Measurements from ENCODE around the gene RANGRF. TPM values are rescaled to one million over a fixed set of nuclear protein-coding genes. Genes with fewer than 3 reads are reported as not detected.
A peak's percentile ranks its signal among the peaks of the same experiment; 100 is the strongest.

The RANGRF gene
- polyA plus RNA-seq, 1 experiment = 26.4 TPM

- H3K27ac ChIP-seq (ENCODE audit: low read depth, low read length) = no peak overlapping the region
- H3K9me3 ChIP-seq (ENCODE audit: control insufficient read depth, insufficient read depth, low read length) = no peaks in the 10 kb centered on the region; the same call in 1 of the 2 replicates
- CTCF ChIA-PET = interaction anchor here (0.9 to 2.4 kb wide), 11 partner anchors 8 to 240 kb away, joined by 3 to 15 read pairs (median 5); no protein-coding TSS in a partner anchor
- DNase-seq (ENCODE audit: low read depth, low spot score) = no peak
- no peak for TF ChIP-seq CTCF (IDR thresholded peaks at IDR 0.05; ENCODE audit: low read depth, low read length)
- no peak overlapping the region for H3K4me3 ChIP-seq (ENCODE audit: low read depth, low read length)
- POLR2A ChIA-PET = no interaction called here
- H3K27me3 ChIP-seq (ENCODE audit: control insufficient read depth, insufficient read depth, low read length) = no peaks in the 10 kb centered on the region
Measured at GRCh38 chr17:8300226-8300625, 11.8 kb downstream of the RANGRF start.

DNA sequence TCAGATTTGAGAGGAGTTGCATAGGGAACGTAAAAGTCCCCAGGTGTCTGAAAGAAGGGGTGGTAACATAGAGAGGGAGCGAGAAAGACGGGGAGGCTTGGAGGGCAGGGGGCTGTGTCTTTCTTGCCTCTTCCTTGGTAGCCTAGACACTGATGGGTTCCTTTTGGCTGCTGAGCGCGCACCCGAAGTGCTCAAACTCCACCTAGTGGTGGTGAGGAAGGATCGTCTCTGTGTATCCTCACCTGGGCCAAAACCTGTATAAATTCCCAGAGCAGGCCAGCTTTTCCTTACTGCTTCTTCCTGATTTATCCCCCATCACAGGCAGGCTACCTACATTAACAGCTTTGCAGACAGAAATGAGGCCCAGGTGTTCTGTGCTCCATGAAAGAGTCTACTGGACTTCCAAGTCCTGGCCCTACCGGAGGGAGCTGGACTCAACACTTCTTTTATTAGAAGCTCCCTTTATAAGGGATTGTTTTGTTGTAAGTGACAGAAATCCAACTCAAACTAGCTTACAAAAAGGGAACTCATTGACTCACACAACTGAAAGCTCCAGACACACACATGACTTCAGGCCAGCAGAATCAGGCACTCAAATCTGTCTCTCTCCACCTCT lies 12.3 kb downstream of the RANGRF start:
- peak; percentile 90 for TF ChIP-seq CTCF (IDR thresholded peaks at IDR 0.05; ENCODE audit: low read depth, low read length)
- ChIA-PET CTCF (interaction anchor here (0.7 to 2.4 kb wide), 20 partner anchors 8 to 240 kb away, joined by 3 to 15 read pairs (median 4); partner anchors contain the start of genes AURKB and PFAS), POLR2A (no interaction called here)
- no peak for DNase-seq (ENCODE audit: low read depth, low spot score)
- H3K4me3 ChIP-seq (ENCODE audit: low read depth, low read length) = no peak overlapping the region
- no peaks in the 10 kb centered on the region for H3K27me3 ChIP-seq (ENCODE audit: control insufficient read depth, insufficient read depth, low read length)
- no peaks in the 10 kb centered on the region; the same call in 1 of the 2 replicates for H3K9me3 ChIP-seq (ENCODE audit: control insufficient read depth, insufficient read depth, low read length)
- no peak overlapping the region for H3K27ac ChIP-seq (ENCODE audit: low read depth, low read length)

- no peak overlapping the region for H3K27ac ChIP-seq (ENCODE audit: low read depth, low read length)
- no peak for DNase-seq (ENCODE audit: low read depth, low spot score)
- no peak for TF ChIP-seq CTCF (IDR thresholded peaks at IDR 0.05; ENCODE audit: low read depth, low read length)
- H3K27me3 ChIP-seq (ENCODE audit: control insufficient read depth, insufficient read depth, low read length) = peaks cover 52% of the 10 kb centered on the region
- ChIA-PET POLR2A (no interaction called here), CTCF (no interaction called here)
- H3K9me3 ChIP-seq (ENCODE audit: control insufficient read depth, insufficient read depth, low read length) = no peaks in the 10 kb centered on the region
- H3K4me3 ChIP-seq (ENCODE audit: low read depth, low read length) = no peak overlapping the region
Measured at GRCh38 chr17:8310601-8311123, 22.2 kb downstream of the RANGRF start.

GRCh38 chr17:8311131-8311790 lies 22.8 kb downstream of the RANGRF start:
- no peak for TF ChIP-seq CTCF (IDR thresholded peaks at IDR 0.05; ENCODE audit: low read depth, low read length)
- CTCF ChIA-PET = no interaction called here
- no peak overlapping the region for H3K27ac ChIP-seq (ENCODE audit: low read depth, low read length)
- peaks cover 57% of the 10 kb centered on the region for H3K27me3 ChIP-seq (ENCODE audit: control insufficient read depth, insufficient read depth, low read length)
- no peak for DNase-seq (ENCODE audit: low read depth, low spot score)
- POLR2A ChIA-PET = no interaction called here
- H3K9me3 ChIP-seq (ENCODE audit: control insufficient read depth, insufficient read depth, low read length) = no peaks in the 10 kb centered on the region
- no peak overlapping the region for H3K4me3 ChIP-seq (ENCODE audit: low read depth, low read length)

GRCh38 chr17:8312251-8312650 lies 23.8 kb downstream of the RANGRF start:
- peaks cover 63% of the 10 kb centered on the region for H3K27me3 ChIP-seq (ENCODE audit: control insufficient read depth, insufficient read depth, low read length)
- TF ChIP-seq CTCF (IDR thresholded peaks at IDR 0.05; ENCODE audit: low read depth, low read length) = no peak
- no peak overlapping the region for H3K4me3 ChIP-seq (ENCODE audit: low read depth, low read length)
- ChIA-PET POLR2A (interaction anchor here (0.6 kb wide), 1 partner anchor 42 kb away, joined by 3 read pairs; no protein-coding TSS in a partner anchor), CTCF (no interaction called here)
- no peak for DNase-seq (ENCODE audit: low read depth, low spot score)
- H3K27ac ChIP-seq (ENCODE audit: low read depth, low read length) = no peak overlapping the region
- no peaks in the 10 kb centered on the region for H3K9me3 ChIP-seq (ENCODE audit: control insufficient read depth, insufficient read depth, low read length)

Data from AG04450 (cell line).